Memory B cell (primary cell): ENCODE results near the gene HOTAIR.

Experiments
- ATAC-seq: fragments of 150-1000 bp; cut with Tn5 transposase; 2 replicates; pipeline ENCODE4 v1.10.0; 2021; ENCODE audit warnings: low read depth, mild to moderate bottlenecking, moderate library complexity
- DNase-seq, 2 donors: peaks; one replicate each; pipeline ENCODE4 v3.0.0; 2022; ENCODE audit warnings: low spot score in 2 of 2
- H3K27ac Mint-ChIP-seq: one replicate; pipeline ENCODE4 v1.8.0; 2022; ENCODE audit warnings: mild to moderate bottlenecking, moderate library complexity, mixed read lengths
- H3K27me3 Mint-ChIP-seq: one replicate; pipeline ENCODE4 v1.8.0; 2022; ENCODE audit warnings: mixed read lengths
- H3K36me3 Mint-ChIP-seq: one replicate; pipeline ENCODE4 v1.8.0; 2022; ENCODE audit warnings: mild to moderate bottlenecking, mixed read lengths
- H3K4me1 Mint-ChIP-seq: one replicate; pipeline ENCODE4 v1.8.0; 2022; ENCODE audit warnings: mixed read lengths
- H3K4me3 Mint-ChIP-seq: one replicate; pipeline ENCODE4 v1.8.0; 2022; ENCODE audit warnings: mild to moderate bottlenecking, moderate library complexity, mixed read lengths
- H3K9me3 Mint-ChIP-seq: one replicate; pipeline ENCODE4 v1.8.0; 2022; ENCODE audit warnings: mixed read lengths

Gene HOTAIR

DNA sequence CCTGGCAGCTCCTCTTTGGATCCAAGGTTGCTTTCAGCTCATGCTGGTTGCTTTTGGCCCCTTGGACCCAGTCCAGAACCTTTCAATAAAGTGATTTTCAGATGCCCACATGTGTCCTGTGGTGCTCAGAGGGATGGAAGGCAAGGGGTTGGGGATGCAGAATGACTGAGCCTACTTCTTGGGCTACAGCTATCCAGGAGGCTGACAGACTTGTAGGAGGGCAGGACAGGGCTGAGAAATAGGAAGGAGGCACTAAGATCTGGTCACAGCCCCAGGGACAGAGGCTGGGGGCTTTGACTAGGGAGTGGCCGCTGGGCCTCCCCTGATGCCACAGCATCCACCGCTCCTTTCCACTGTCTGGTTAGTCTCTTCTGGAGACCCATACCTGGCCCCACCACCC lies 3.1 kb downstream of the HOTAIR start:
- DNase-seq, result no peak
- Mint-ChIP-seq H3K4me1 (peaks cover 3% of the 10 kb centered on the region), H3K4me3 (no peak overlapping the region), H3K27ac (no peak overlapping the region), H3K9me3 (peaks cover 4% of the 10 kb centered on the region), H3K27me3 (peaks cover 53% of the 10 kb centered on the region), H3K36me3 (peaks cover 4% of the 10 kb centered on the region)
- ATAC-seq, result no peak

GRCh38 chr12:53971129-53971528 lies 3.6 kb downstream of the HOTAIR start:
- no peak for ATAC-seq
- H3K27ac Mint-ChIP-seq, result no peak overlapping the region

DNA sequence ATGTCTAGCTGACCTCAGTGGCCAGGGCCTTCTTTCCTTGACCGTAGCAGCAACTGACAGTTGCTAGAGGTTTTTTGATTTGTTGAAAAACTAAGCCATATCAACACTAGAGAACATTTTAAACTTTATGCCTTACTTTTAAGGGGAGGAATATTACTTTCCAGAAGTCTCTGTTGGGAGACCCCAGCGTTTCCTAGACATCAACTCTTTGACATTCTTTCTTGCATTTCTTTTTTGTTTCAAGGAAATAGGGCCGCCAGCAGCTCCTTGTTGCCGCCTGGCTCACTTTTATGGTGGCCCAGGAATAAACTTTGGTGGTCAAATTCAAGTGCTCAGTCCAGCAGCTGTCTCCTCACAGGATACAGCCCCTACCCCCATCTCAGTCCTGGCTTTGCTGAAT lies 4.3 kb downstream of the HOTAIR start:
- DNase-seq (no peak), ATAC-seq (no peak)
- no peak overlapping the region for H3K4me3 Mint-ChIP-seq
- peaks cover 10% of the 10 kb centered on the region for H3K4me1 Mint-ChIP-seq
- peaks cover 3% of the 10 kb centered on the region for H3K36me3 Mint-ChIP-seq
- peaks cover 57% of the 10 kb centered on the region for H3K27me3 Mint-ChIP-seq
- H3K9me3 Mint-ChIP-seq, result peaks cover 3% of the 10 kb centered on the region
- H3K27ac Mint-ChIP-seq, result no peak overlapping the region

More at GRCh38 chr12:53971129-53971528, 3.6 kb downstream of the HOTAIR start:
- Mint-ChIP-seq H3K27me3 (peaks cover 58% of the 10 kb centered on the region), H3K9me3 (peaks cover 4% of the 10 kb centered on the region), H3K4me3 (no peak overlapping the region), H3K4me1 (peaks cover 9% of the 10 kb centered on the region), H3K36me3 (peaks cover 4% of the 10 kb centered on the region)
- no peak for DNase-seq

DNA sequence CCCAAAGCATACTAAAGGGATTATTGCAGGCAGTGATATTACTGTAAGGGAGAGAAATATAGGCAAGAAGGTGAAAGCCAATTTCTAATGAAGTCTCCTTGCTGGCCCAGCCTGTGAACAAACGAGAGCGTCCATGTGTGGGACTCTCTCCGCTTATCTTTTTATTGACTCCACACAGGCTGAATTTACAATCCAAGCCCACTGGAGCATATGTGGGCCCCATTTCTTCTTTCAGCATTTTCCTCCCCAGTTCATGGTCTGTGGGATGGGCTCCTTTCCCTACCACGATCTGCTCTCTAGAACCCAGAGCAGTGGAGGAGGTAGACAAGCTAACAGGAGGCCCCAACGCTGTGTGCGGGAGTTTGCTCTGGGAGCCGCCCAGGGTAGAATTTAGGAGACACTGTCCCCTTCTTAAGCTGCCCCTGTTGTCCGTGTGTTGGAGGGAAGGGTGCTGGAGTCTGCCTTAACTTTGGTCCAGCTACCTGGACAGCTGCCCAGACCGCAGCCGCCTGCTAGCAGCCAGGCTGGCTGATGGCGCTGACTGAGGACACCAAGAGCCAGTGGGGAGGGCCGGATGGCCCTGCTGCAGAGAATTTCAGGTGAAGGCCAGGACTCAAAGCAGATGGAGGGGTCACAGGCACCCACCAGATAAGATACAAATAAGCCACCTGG lies 5.0 kb downstream of the HOTAIR start:
- no peak for ATAC-seq
- Mint-ChIP-seq H3K4me3 (no peak overlapping the region), H3K27me3 (peaks cover 58% of the 10 kb centered on the region), H3K27ac (no peak overlapping the region), H3K4me1 (peaks cover 12% of the 10 kb centered on the region), H3K36me3 (peaks cover 5% of the 10 kb centered on the region), H3K9me3 (peaks cover 5% of the 10 kb centered on the region)
- DNase-seq, result no peak

- H3K27ac Mint-ChIP-seq, result no peak overlapping the region
- peaks cover 5% of the 10 kb centered on the region for H3K9me3 Mint-ChIP-seq
- H3K27me3 Mint-ChIP-seq, result peaks cover 62% of the 10 kb centered on the region
- ATAC-seq (no peak), DNase-seq (no peak)
- peaks cover 21% of the 10 kb centered on the region for H3K4me1 Mint-ChIP-seq
- H3K36me3 Mint-ChIP-seq, result peaks cover 5% of the 10 kb centered on the region
- H3K4me3 Mint-ChIP-seq, result no peak overlapping the region
Observed at GRCh38 chr12:53968214-53969127, 6.3 kb downstream of the HOTAIR start.

- Mint-ChIP-seq H3K27me3 (peaks cover 57% of the 10 kb centered on the region), H3K27ac (no peak overlapping the region), H3K4me3 (no peak overlapping the region), H3K9me3 (peaks cover 3% of the 10 kb centered on the region), H3K36me3 (peaks cover 3% of the 10 kb centered on the region), H3K4me1 (peaks cover 21% of the 10 kb centered on the region)
- ATAC-seq, result no peak
- DNase-seq, result no peak
Observed at GRCh38 chr12:53967421-53967925, 7.3 kb downstream of the HOTAIR start.

DNA sequence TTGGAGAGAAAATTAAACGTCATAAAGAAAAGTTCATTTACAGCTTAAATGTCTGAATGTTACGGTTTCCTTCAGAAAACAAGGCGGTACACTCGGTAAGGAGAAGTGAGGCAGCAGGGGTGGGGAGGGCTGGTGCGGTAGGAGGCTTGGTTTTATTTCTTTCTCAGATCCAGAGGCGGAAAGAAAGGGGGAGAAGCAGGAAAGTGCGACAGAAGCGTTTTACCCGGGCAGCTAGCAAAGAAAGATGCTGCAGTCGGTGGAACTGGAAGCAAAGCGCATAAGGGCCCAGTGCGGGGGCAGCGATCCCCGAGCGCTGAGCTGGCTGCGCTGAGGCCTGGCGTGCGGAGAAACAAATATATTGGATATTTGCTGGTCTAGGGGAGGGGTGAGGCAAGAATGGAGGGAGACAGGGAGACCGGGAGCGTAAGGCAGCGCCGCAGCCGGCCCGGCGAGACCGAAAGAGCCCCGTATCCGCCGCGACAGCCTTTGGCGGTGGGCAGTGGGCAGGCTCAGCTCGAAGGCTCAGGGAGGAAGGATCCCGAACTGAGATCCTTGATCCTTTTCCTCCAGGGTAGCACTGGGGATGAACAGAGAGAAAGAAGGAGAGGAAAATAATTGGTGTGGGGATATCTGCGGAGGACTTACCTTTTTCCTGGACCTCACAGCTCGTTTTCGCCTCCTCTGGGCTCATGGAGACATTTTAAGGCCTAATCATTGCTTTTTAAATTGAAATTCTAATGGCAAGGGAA lies 8.2 kb downstream of the HOTAIR start:
- Mint-ChIP-seq H3K36me3 (peaks cover 3% of the 10 kb centered on the region), H3K4me1 (peaks cover 21% of the 10 kb centered on the region), H3K9me3 (peaks cover 3% of the 10 kb centered on the region), H3K27me3 (peaks cover 49% of the 10 kb centered on the region), H3K4me3 (peak overlapping the region; percentile 43), H3K27ac (peak overlapping the region; percentile 26)
- ATAC-seq (no peak), DNase-seq (no peak)

DNA sequence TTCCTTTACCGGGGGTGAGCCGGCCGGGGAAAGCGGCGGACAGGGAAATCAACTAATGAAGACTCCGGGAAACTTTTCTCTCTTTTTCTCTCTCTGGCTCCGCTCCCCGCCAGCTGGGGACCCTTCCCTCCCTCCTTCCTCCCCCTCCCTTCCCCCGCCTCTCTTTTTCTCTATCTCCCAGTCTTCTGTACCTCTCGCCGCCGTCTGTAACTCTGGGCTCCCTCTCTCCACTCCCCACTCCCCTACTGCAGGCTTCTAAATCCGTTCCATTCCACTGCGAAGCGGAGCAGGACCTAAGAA lies 8.7 kb downstream of the HOTAIR start:
- peaks cover 45% of the 10 kb centered on the region for H3K27me3 Mint-ChIP-seq
- H3K27ac Mint-ChIP-seq, result peak overlapping the region; percentile 26
- peaks cover 3% of the 10 kb centered on the region for H3K9me3 Mint-ChIP-seq
- no peak for ATAC-seq
- H3K4me3 Mint-ChIP-seq, result peak overlapping the region; percentile 43
- H3K4me1 Mint-ChIP-seq, result peaks cover 21% of the 10 kb centered on the region
- peaks cover 3% of the 10 kb centered on the region for H3K36me3 Mint-ChIP-seq
- DNase-seq, result no peak

DNA sequence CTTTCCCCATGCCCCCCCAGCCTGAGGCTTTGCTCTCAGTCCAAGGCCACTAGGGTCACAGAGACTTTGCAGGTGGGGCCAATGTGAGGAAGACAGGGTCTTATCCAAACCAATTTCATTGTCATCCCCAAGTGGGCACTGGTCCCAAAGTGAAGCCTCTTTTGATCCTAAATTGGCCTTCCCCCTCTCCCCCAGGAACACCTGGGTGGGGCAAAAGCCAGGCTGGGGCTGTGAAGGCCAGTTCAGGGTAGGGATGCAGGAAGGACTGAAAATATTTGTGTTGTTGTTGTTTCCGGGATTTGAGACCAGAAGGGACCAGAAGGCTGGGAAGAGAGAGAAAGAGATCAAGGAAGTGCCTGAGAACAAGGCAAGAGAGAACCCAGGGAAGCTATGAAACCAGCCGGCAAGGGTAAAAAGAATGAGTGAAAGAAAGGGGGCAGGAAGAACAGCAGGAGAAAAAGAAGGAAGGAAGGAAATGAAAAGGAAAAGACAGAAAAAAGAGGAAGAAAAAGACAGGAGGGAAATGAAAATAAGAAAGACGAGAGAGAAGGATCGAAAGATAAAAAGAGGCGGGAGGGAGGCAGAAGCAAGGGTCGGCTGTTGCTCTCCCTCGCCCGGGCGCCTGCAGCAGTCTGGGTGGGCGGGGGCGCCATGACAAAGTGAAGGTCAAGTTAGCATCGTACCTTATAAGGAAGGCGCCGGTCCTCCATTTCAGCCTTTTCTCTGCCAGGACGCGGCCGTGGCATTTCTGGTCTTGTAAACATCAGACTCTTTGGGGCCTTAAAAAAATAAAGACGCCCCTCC lies 9.3 kb downstream of the HOTAIR start:
- Mint-ChIP-seq H3K4me1 (peaks cover 21% of the 10 kb centered on the region), H3K27me3 (peaks cover 42% of the 10 kb centered on the region), H3K4me3 (no peak overlapping the region), H3K27ac (peak overlapping the region; percentile 16), H3K9me3 (peaks cover 3% of the 10 kb centered on the region), H3K36me3 (peaks cover 3% of the 10 kb centered on the region)
- ATAC-seq (no peak), DNase-seq (no peak)

DNA sequence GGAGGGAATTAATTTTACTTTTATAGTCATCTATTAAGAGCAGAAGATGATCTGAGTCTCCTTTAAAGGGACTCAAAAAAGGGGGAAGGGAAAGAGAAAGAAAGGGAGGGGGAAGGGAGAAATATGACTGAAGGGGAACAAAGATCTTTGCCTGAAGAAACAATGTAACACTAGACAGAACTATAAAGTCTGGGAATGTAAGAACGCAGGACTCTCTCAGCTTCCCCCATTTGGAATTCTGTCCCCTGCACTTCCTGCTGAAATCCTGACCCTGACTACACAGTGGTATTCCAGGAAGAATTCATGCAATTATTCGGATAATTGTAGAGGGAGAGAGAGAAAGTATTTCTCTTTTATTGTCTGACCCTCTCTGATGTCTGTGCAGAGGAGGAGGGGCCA lies 10.4 kb downstream of the HOTAIR start:
- ATAC-seq (no peak), DNase-seq (no peak)
- H3K9me3 Mint-ChIP-seq, result peaks cover 5% of the 10 kb centered on the region
- H3K4me3 Mint-ChIP-seq, result no peak overlapping the region
- H3K4me1 Mint-ChIP-seq, result peaks cover 21% of the 10 kb centered on the region
- H3K27ac Mint-ChIP-seq, result no peak overlapping the region
- peaks cover 48% of the 10 kb centered on the region for H3K27me3 Mint-ChIP-seq
- peaks cover 3% of the 10 kb centered on the region for H3K36me3 Mint-ChIP-seq

- peaks cover 21% of the 10 kb centered on the region for H3K4me1 Mint-ChIP-seq
- H3K27me3 Mint-ChIP-seq, result peaks cover 46% of the 10 kb centered on the region
- H3K9me3 Mint-ChIP-seq, result peaks cover 5% of the 10 kb centered on the region
- DNase-seq (no peak), ATAC-seq (no peak)
- no peak overlapping the region for H3K4me3 Mint-ChIP-seq
- peaks cover 3% of the 10 kb centered on the region for H3K36me3 Mint-ChIP-seq
- no peak overlapping the region for H3K27ac Mint-ChIP-seq
Observed at GRCh38 chr12:53963434-53964314, 11.1 kb downstream of the HOTAIR start.

GRCh38 chr12:53963005-53963404 lies 11.7 kb downstream of the HOTAIR start:
- ATAC-seq (no peak), DNase-seq (no peak)
- Mint-ChIP-seq H3K27me3 (peaks cover 47% of the 10 kb centered on the region), H3K4me3 (no peak overlapping the region), H3K36me3 (peaks cover 3% of the 10 kb centered on the region), H3K4me1 (peaks cover 21% of the 10 kb centered on the region), H3K9me3 (peaks cover 5% of the 10 kb centered on the region), H3K27ac (no peak overlapping the region)
